ENCODE results near the gene CEP85L. TPM values are rescaled to one million over a fixed set of nuclear protein-coding genes. Genes with fewer than 3 reads are reported as not detected.
A peak's percentile ranks its signal among the peaks of the same experiment; 100 is the strongest.

CEP85L gene
- total and polyA plus RNA-seq, 10 donors: 6.3 to 46.5 (median 30.7) TPM

DNA sequence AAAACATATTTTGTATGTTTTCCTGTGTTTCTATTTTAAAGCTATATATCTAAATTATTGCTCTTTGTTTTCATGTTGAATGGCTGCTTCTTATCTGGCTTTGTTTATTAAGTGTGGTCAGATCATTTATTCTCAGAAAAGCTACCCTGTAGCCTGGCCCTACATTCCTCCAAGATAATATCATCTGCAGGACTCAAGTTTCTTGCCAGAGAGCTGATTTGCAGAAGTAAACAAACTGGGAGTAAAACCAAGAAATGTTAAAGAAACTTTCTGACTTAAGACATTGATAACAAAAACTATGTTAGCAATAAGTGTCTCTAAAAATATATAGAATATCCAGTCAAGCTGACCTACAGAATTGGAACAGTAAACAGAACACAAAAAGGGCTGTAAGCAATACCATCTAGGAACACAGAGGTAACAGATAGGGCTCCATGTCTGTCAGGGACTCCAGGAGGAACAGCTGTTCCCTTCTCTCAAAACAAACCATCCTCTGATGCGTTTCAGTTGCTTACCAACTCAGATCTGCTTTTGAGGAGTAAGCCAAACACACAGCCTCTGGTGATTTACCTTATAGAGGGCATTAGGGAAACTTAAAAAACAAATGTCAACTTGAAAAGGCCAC is 17.5 kb upstream of the CEP85L start:
- Histone ChIP-seq H3K27ac (peak overlapping the region in 6 of 8 donors; percentile 9 to 25 (median 12)), H3K27me3 (replicated peaks in 1 of 7) (no peaks in the 10 kb centered on the region)

DNA sequence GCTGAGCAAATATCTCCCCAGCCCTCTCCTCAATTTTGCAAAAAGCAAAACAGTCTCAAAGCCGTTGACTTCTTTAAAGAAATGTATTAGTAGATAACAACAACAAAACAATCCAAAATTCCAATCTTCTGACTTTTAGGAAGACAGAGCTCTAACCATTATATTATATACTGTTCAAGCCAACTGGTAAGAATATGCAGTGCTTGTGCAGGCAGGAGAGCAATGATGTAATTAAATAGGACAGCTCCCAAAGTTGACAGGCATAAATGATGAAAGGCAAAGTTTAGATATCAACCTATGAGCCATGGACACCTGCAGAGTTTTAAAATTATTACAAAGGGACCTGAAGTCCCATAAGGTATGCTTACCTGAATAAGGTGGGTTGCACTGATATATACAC is 16.6 kb upstream of the CEP85L start:
- Histone ChIP-seq H3K27ac (peak overlapping the region in 2 of 8 donors; percentile 10 to 22), H3K36me3 (no peaks in the 10 kb centered on the region), H3K4me3 (no peak overlapping the region), H3K4me1 (peaks cover 3 to 60% (median 18%) of the 10 kb centered on the region in 6 donors), H3K9me3 (no peaks in the 10 kb centered on the region), H3K27me3 (replicated peaks in 1 of 7) (no peaks in the 10 kb centered on the region)
- TF ChIP-seq POLR2A (IDR thresholded peaks at IDR 0.05) (no peak), POLR2AphosphoS5 (IDR thresholded peaks at IDR 0.05) (no peak), CTCF (IDR thresholded peaks at IDR 0.05 in 8 of 11, conservative IDR thresholded peaks at IDR 0.05 in 3 of 11) (no peak)
- intact Hi-C loops (cut with DNase I; ENCODE audit: low total_unique reads): no loop called here
- 75 to 88% (median 84%) methylated on average over 1 of the region's 1 CpG for WGBS, 5 donors
- DNase-seq: no peak

More for the DNA sequence above, 17.5 kb upstream of the CEP85L start:
- DNase-seq: no peak
- H3K4me3 ChIP-seq: no peak overlapping the region
- H3K4me1 ChIP-seq: peaks cover 3 to 57% (median 18%) of the 10 kb centered on the region in 6 donors
- WGBS, 5 donors: 59 to 76% (median 71%) methylated on average over 1 of the region's 1 CpG
- no peaks in the 10 kb centered on the region for H3K36me3 ChIP-seq
- intact Hi-C loops (cut with DNase I; ENCODE audit: low total_unique reads): no loop called here
- TF ChIP-seq CTCF (IDR thresholded peaks at IDR 0.05 in 8 of 11, conservative IDR thresholded peaks at IDR 0.05 in 3 of 11): no peak
- TF ChIP-seq POLR2AphosphoS5 (IDR thresholded peaks at IDR 0.05): no peak
- no peak for TF ChIP-seq POLR2A (IDR thresholded peaks at IDR 0.05)
- H3K9me3 ChIP-seq: no peaks in the 10 kb centered on the region

DNA sequence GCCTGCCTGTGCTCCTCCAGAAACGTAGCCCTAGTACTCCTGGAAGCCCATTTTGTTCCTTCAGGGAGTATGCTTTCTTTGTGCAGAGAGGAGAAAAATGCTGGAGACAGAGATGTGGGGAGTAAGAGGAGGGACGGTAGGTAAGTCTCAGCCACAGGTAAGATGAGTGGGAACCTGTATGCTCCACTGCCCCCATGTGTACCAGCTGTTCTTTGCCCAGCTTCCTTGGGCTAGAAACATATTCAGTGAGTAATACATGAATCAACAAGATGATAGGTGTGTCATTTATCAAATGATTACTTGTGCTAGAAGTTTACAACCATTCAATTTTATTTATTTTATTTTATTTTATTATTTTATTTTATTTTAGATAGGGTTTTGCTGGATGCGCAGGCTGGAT is 13.6 kb upstream of the CEP85L start:
- intact Hi-C loops (cut with DNase I; ENCODE audit: low total_unique reads): no loop called here
- 34 to 81% (median 62%) methylated on average over 3 of the region's 3 CpGs for WGBS, 5 donors
- Histone ChIP-seq H3K4me1 (peaks cover 3 to 57% (median 21%) of the 10 kb centered on the region in 6 donors), H3K4me3 (peak overlapping the region in 5 of 8 donors; percentile 8 to 50 (median 11)), H3K27me3 (replicated peaks in 1 of 7) (no peaks in the 10 kb centered on the region), H3K27ac (peak overlapping the region in 5 of 8 donors; percentile 30 to 64 (median 44)), H3K36me3 (peaks cover 0 to 13% (median 2%) of the 10 kb centered on the region in 6 donors), H3K9me3 (no peaks in the 10 kb centered on the region)
- TF ChIP-seq CTCF (IDR thresholded peaks at IDR 0.05 in 8 of 11, conservative IDR thresholded peaks at IDR 0.05 in 3 of 11) (no peak), POLR2AphosphoS5 (IDR thresholded peaks at IDR 0.05) (no peak), POLR2A (IDR thresholded peaks at IDR 0.05) (no peak)
- no peak for DNase-seq
